ENCODE measurements around the gene HBS1L.

The HBS1L gene

GRCh38 chr6:134921276-134921675, 133.3 kb downstream of the HBS1L start:
- DNase-seq (ENCODE audit: low read depth) = no peak

GRCh38 chr6:134920422-134920821, 134.2 kb downstream of the HBS1L start:
- no peak for DNase-seq (ENCODE audit: low read depth)
- no peak overlapping the region for H3K4me3 ChIP-seq (ENCODE audit: low read length)
- TF ChIP-seq CTCF (conservative IDR thresholded peaks at IDR 0.05; ENCODE audit: low read length) = no peak

More at GRCh38 chr6:134921276-134921675, 133.3 kb downstream of the HBS1L start:
- H3K4me3 ChIP-seq (ENCODE audit: low read length) = no peak overlapping the region
- TF ChIP-seq CTCF (conservative IDR thresholded peaks at IDR 0.05; ENCODE audit: low read length) = no peak

- no peak for TF ChIP-seq CTCF (conservative IDR thresholded peaks at IDR 0.05; ENCODE audit: low read length)
Measured at GRCh38 chr6:134918418-134918961, 136.1 kb downstream of the HBS1L start.

GRCh38 chr6:134911547-134911946, 143.1 kb downstream of the HBS1L start:
- H3K4me3 ChIP-seq (ENCODE audit: low read length) = no peak overlapping the region
- no peak for TF ChIP-seq CTCF (conservative IDR thresholded peaks at IDR 0.05; ENCODE audit: low read length)
- peak; percentile 71 for DNase-seq (ENCODE audit: low read depth)

More at GRCh38 chr6:134918418-134918961, 136.1 kb downstream of the HBS1L start:
- DNase-seq (ENCODE audit: low read depth) = no peak
- H3K4me3 ChIP-seq (ENCODE audit: low read length) = no peak overlapping the region

GRCh38 chr6:134910593-134910935, 144.1 kb downstream of the HBS1L start:
- no peak for TF ChIP-seq CTCF (conservative IDR thresholded peaks at IDR 0.05; ENCODE audit: low read length)
- no peak overlapping the region for H3K4me3 ChIP-seq (ENCODE audit: low read length)
- no peak for DNase-seq (ENCODE audit: low read depth)
